ENCODE measurements around the gene KCNIP4. TPM values are rescaled to one million over a fixed set of nuclear protein-coding genes. Genes with fewer than 3 reads are reported as not detected.

Gene KCNIP4
- total RNA-seq, 3 donors from 2014 or later (not counting 1 experiment from before 2014, with no cell fraction given), result not detected

DNA sequence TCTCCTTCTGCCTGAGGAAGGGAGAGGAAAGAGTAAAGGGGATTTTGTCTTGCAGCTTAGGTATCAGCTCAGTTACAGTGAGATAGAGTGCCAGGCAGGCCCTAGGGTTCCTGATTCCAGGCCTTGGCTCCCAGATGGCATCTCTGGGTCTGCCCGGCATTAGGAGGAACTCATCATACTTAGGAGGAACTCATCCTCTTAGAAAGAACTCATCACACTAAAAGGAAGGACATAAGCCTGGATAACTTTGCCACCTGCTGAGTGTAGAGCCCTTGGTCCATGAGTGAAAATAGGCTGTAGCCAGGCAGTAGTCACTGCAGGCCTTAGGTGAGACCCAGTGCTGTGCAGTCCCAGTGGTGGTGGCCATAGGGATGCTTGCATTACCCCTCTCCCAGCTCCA lies 881.2 kb downstream of the KCNIP4 start:
- H3K4me3 Mint-ChIP-seq, result no peak overlapping the region
- no peaks in the 10 kb centered on the region for H3K36me3 ChIP-seq (ENCODE audit: control insufficient read depth, insufficient read depth, low read length)
- no peaks in the 10 kb centered on the region for H3K27me3 ChIP-seq (ENCODE audit: control insufficient read depth, insufficient read depth, low read length)
- H3K4me1 Mint-ChIP-seq, result no peaks in the 10 kb centered on the region
- no peak for DNase-seq
- no peaks in the 10 kb centered on the region for H3K4me1 ChIP-seq (ENCODE audit: control insufficient read depth, insufficient read depth, low read length)
- H3K9me3 ChIP-seq (ENCODE audit: control insufficient read depth, insufficient read depth, low read length), result no peaks in the 10 kb centered on the region
- H3K4me3 ChIP-seq (ENCODE audit: low read length), result no peak overlapping the region
- no peak for TF ChIP-seq CTCF (IDR thresholded peaks at IDR 0.05)
- H3K9me3 Mint-ChIP-seq, result peaks cover 0 to 2% of the 10 kb centered on the region in 2 donors
- H3K27ac ChIP-seq (ENCODE audit: low read length), result no peak overlapping the region
- WGBS (ENCODE audit: insufficient coverage), result 100% methylated on average over 1 of the region's 1 CpG
- H3K36me3 Mint-ChIP-seq, result no peaks in the 10 kb centered on the region
- intact Hi-C loops (cut with micrococcal nuclease), result no loop called here
- H3K27ac Mint-ChIP-seq, result no peak overlapping the region
- ATAC-seq, result no peak
- H3K27me3 Mint-ChIP-seq (ENCODE audit: low read depth in 2 of 2), result no peaks in the 10 kb centered on the region

DNA sequence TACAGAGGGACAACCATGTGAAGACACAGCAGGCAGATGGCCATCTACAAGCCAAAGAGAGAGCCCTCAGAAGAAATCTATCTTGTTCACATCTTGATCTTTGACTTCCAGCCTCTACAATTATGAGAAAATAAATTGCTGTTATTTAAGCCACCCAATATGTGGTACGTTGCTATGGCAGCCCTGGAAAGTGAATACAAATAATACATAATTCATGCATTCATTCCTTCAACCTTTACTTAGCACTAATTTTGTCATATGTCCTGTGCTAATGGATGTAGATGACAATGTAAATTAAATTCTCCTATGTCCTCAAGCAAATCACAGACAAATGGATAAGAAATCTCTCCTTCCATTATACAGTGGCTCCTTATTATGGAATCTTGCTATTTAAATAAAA lies 886.7 kb downstream of the KCNIP4 start:
- Histone ChIP-seq H3K9me3 (ENCODE audit: control insufficient read depth, insufficient read depth, low read length) (no peaks in the 10 kb centered on the region), H3K4me3 (ENCODE audit: low read length) (no peak overlapping the region), H3K36me3 (ENCODE audit: control insufficient read depth, insufficient read depth, low read length) (no peaks in the 10 kb centered on the region), H3K4me1 (ENCODE audit: control insufficient read depth, insufficient read depth, low read length) (no peaks in the 10 kb centered on the region), H3K27ac (ENCODE audit: low read length) (no peak overlapping the region), H3K27me3 (ENCODE audit: control insufficient read depth, insufficient read depth, low read length) (no peaks in the 10 kb centered on the region)
- no peaks in the 10 kb centered on the region for H3K4me1 Mint-ChIP-seq
- H3K27me3 Mint-ChIP-seq (ENCODE audit: low read depth in 2 of 2), result no peaks in the 10 kb centered on the region
- ATAC-seq, result no peak
- H3K9me3 Mint-ChIP-seq, result peaks cover 0 to 5% of the 10 kb centered on the region in 2 donors
- WGBS (ENCODE audit: insufficient coverage), result no CpG with 5 or more reads among the region's 1 CpG
- no peak for TF ChIP-seq CTCF (IDR thresholded peaks at IDR 0.05)
- no peaks in the 10 kb centered on the region for H3K36me3 Mint-ChIP-seq
- intact Hi-C loops (cut with micrococcal nuclease), result no loop called here
- no peak overlapping the region for H3K4me3 Mint-ChIP-seq
- no peak for DNase-seq
- no peak overlapping the region for H3K27ac Mint-ChIP-seq

GRCh38 chr4:21046141-21046540 lies 902.4 kb downstream of the KCNIP4 start:
- H3K36me3 Mint-ChIP-seq, result peaks cover 6% of the 10 kb centered on the region
- TF ChIP-seq CTCF (IDR thresholded peaks at IDR 0.05), result no peak
- H3K36me3 ChIP-seq (ENCODE audit: control insufficient read depth, insufficient read depth, low read length), result no peaks in the 10 kb centered on the region
- H3K27ac Mint-ChIP-seq, result no peak overlapping the region
- intact Hi-C loops (cut with micrococcal nuclease), result loop anchor here (10.0 kb wide), 1 partner anchor 151 kb away; no protein-coding TSS in a partner anchor
- H3K4me1 Mint-ChIP-seq, result peaks cover 10 to 17% of the 10 kb centered on the region in 2 donors
- ATAC-seq, result no peak
- peaks cover 7% of the 10 kb centered on the region for H3K4me1 ChIP-seq (ENCODE audit: control insufficient read depth, insufficient read depth, low read length)
- no peak for DNase-seq
- WGBS (ENCODE audit: insufficient coverage), result no CpG with 5 or more reads among the region's 1 CpG
- H3K9me3 ChIP-seq (ENCODE audit: control insufficient read depth, insufficient read depth, low read length), result no peaks in the 10 kb centered on the region
- H3K27me3 Mint-ChIP-seq (ENCODE audit: low read depth in 2 of 2), result peaks cover 11 to 43% of the 10 kb centered on the region in 2 donors
- no peak overlapping the region for H3K27ac ChIP-seq (ENCODE audit: low read length)
- no peak overlapping the region for H3K4me3 Mint-ChIP-seq
- peaks cover 3% of the 10 kb centered on the region for H3K27me3 ChIP-seq (ENCODE audit: control insufficient read depth, insufficient read depth, low read length)
- H3K9me3 Mint-ChIP-seq, result no peaks in the 10 kb centered on the region
- no peak overlapping the region for H3K4me3 ChIP-seq (ENCODE audit: low read length)

GRCh38 chr4:21045119-21045518 lies 903.5 kb downstream of the KCNIP4 start:
- no peak overlapping the region for H3K4me3 Mint-ChIP-seq
- Histone ChIP-seq H3K4me1 (ENCODE audit: control insufficient read depth, insufficient read depth, low read length) (peaks cover 7% of the 10 kb centered on the region), H3K27ac (ENCODE audit: low read length) (no peak overlapping the region), H3K9me3 (ENCODE audit: control insufficient read depth, insufficient read depth, low read length) (no peaks in the 10 kb centered on the region), H3K4me3 (ENCODE audit: low read length) (no peak overlapping the region), H3K27me3 (ENCODE audit: control insufficient read depth, insufficient read depth, low read length) (peaks cover 3% of the 10 kb centered on the region), H3K36me3 (ENCODE audit: control insufficient read depth, insufficient read depth, low read length) (no peaks in the 10 kb centered on the region)
- intact Hi-C loops (cut with micrococcal nuclease), result loop anchor here (10.0 kb wide), 1 partner anchor 150 kb away; no protein-coding TSS in a partner anchor
- H3K36me3 Mint-ChIP-seq, result no peaks in the 10 kb centered on the region
- DNase-seq (no peak), ATAC-seq (no peak)
- H3K27me3 Mint-ChIP-seq (ENCODE audit: low read depth in 2 of 2), result peaks cover 11 to 37% of the 10 kb centered on the region in 2 donors
- no peak overlapping the region for H3K27ac Mint-ChIP-seq
- peaks cover 14 to 21% of the 10 kb centered on the region in 2 donors for H3K4me1 Mint-ChIP-seq
- 84% methylated on average over 1 of the region's 1 CpG for WGBS (ENCODE audit: insufficient coverage)
- no peak for TF ChIP-seq CTCF (IDR thresholded peaks at IDR 0.05)
- H3K9me3 Mint-ChIP-seq, result no peaks in the 10 kb centered on the region
